ENCODE measurements around the gene ANKRD52.

DNA sequence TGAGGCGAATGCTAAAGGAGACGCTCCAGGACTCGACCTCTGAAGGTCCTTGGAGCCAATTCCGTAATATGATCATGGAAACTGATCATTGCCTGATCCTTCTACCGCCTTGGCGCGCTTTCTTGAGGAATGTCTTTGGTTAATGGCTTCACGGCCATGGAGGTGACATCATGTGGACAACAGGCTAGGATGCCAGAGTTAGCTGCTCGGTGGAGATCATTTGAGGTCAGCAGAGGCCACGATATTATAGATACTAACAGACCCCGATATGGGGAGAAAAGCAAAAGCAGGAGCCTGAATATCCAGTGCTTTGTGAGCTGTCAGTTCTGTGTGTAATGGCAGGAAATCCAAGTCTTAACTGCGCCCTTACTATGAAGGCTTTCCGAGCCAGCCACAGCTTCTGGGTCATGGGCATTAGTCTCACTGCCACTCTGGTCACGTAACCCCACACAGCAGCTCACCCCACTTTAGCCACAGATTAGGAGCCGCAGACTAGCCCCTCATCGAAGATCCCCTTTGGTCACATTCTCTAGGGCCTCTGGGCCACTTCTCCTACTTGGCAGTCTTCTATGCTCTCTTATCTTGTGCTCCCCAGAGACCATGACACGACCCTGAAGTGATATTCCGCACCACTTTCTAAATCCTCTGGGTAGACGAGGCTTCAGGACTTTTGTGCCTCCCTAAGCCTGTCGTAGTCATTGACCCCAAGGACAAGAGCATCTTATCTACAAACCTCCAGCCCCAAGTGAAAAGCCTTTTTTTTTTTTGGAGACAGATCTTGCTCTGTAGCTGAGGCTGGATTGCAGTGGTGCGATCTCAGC is 42.7 kb upstream of the ANKRD52 start:
- TF ChIP-seq, protein P1, sequence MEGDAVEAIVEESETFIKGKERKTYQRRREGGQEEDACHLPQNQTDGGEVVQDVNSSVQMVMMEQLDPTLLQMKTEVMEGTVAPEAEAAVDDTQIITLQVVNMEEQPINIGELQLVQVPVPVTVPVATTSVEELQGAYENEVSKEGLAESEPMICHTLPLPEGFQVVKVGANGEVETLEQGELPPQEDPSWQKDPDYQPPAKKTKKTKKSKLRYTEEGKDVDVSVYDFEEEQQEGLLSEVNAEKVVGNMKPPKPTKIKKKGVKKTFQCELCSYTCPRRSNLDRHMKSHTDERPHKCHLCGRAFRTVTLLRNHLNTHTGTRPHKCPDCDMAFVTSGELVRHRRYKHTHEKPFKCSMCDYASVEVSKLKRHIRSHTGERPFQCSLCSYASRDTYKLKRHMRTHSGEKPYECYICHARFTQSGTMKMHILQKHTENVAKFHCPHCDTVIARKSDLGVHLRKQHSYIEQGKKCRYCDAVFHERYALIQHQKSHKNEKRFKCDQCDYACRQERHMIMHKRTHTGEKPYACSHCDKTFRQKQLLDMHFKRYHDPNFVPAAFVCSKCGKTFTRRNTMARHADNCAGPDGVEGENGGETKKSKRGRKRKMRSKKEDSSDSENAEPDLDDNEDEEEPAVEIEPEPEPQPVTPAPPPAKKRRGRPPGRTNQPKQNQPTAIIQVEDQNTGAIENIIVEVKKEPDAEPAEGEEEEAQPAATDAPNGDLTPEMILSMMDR (conservative IDR thresholded peaks at IDR 0.05; ENCODE audit: low read length), result no peak
- TF ChIP-seq EZH2phosphoT487 (IDR thresholded peaks at IDR 0.05; ENCODE audit: borderline replicate concordance), result no peak
